GM18868 (cell line): ENCODE results near the gene PAPOLG.

Source experiments
- ATAC-seq: cut with Tn5 transposase; IDR thresholded peaks from one replicate; pipeline ENCODE4 v1.9.1; 2021; ENCODE audit warnings: mild to moderate bottlenecking, moderate library complexity; ENCODE audit not compliant: unreplicated experiment

PAPOLG gene

GRCh38 chr2:60756097-60757087 lies at the start of gene PAPOLG:
Gene PAPOLG, plus strand, starts transcription at chr2:60756268. Its CDS starts 211 bp downstream, at chr2:60756479.
- ATAC-seq: peak; percentile 98

DNA sequence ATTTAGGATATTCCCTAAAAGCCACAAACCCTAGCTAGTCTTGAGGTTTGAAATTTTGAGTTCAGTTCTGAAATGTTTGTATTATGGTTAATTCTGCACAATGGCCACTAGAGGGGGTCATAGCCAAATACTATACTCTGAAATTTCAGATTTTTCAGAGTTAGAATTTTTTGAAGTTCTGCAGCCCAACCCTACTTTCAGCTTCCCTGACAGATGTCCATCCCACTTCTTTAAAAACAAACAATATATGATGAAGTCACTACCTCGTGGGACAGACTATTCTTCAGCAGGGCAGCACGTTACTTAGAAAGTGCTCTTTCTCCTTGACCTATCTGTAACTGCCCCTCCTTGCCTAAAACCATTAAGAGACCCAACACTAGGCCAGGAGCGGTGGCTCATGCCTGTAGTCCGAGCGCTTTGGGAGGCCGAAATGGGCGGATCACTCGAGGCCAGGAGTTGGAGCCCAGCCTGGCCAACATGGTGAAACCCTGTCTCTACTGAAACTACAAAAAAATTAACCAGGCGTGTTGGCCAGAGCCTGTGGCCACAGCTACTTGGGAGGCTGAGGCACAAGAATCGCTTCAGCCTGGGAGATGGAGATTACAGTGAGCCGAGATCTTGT lies 48.2 kb upstream of the PAPOLG start:
- ATAC-seq: peak; percentile 48

DNA sequence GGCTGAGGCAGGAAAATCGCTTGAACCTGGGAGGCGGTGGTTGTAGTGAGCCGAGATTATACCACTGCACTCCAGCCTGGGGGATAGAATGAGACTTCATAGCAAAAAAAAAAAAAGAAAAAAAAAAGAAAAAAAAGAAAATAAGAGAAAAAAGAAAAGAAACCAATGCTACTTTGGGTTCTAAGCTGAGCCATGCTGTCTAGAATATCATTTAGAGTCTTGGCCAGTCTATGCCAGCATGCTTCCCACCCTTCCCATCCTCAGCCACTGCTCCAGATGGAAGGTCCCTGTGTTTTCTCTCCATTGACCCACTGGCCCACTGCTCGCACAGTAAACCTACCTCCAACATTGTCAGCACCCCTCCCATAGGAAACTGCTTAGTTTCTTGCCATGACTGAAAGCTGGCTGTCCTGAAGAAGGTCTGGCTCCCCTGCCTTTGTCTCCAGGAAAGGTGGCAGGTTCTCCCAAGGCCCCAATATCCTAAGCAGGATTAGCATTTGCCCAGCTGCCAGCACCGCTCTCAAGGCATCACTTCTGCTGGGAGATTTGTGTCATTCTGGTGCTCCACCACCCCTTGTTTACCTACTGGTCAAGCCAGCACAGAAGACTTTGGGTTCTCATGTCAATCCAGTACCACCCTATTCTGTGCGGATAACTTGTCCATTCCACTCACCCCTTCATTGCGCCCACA lies 47.3 kb upstream of the PAPOLG start:
- no peak for ATAC-seq

DNA sequence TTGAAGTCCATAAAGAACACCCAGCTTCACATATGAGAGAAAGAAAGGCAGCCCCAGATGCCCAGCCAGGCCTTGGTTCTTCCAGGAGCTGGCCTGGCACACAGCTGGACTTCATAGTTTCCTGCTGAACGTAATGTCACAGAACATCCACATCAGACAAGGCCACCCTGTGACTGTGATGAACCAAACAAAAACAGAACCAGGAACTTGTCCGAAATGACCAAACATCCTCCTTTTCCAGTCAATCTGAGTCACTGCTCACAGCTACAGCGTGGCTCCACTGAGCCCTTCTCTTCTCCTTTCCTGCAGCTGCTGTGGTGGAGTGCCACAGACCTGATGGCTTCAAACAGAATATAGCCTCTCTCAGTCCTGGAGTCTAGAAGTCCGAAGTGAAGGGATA lies 45.4 kb upstream of the PAPOLG start:
- ATAC-seq: no peak

DNA sequence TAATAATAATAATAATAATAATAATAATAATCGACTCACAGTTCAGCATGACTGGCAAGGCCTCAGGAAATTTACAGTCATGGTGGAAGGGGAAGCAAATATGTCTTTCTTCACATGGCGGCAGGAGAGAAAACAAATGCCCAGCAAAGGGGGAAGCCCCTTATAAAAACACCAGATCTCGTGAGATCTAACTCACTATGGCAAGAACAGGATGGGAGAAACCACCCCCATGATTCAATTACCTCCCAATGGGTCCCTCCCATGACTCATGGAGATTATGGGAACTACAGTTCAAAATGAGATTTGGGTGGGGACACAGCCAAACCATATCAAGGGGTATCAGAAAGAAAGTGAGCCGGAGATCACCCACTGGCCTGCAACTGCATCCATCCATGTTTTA lies 40.5 kb upstream of the PAPOLG start:
- ATAC-seq: no peak

- no peak for ATAC-seq
Measured at GRCh38 chr2:60717691-60718090, 38.4 kb upstream of the PAPOLG start.

- no peak for ATAC-seq
Measured at GRCh38 chr2:60719331-60719730, 36.7 kb upstream of the PAPOLG start.

- ATAC-seq: no peak
Measured at GRCh38 chr2:60725466-60725865, 30.6 kb upstream of the PAPOLG start.

GRCh38 chr2:60728855-60729254 lies 27.2 kb upstream of the PAPOLG start:
- no peak for ATAC-seq

DNA sequence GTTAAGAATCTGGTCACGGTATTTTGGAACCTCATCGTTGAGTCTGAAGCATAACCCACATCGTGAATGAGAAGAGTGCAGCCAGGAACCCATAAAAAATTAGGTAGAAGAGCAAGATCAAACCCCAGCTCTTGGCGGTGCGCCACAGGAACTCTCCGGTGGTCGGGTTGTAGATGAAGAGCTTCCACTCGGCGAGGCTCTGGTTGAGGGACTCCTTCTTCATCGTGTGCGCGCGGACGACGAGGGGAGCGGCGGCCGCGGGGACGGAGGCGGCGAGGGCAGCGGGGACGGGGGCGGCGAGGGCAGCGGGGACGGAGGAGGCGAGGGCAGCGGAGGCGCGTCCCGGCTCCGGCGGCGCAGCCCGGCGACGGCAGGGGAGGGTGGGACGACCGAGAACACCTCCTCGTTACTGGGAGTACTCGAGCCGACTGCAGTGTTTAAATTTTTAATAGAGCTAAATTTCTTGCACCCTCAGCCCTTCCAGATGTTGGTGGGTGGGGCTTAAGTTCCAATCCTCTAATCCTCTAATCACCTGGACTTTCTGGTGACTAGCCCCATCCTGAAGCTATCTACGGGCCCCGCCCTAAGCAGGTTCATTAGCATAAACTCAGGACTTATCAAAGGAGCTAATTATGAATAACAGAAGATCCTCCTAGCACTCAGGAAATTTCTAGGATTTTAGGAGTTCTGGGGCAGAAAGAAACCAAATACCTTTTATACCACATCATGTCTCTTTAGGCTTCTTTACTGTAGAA lies 20.4 kb upstream of the PAPOLG start:
- ATAC-seq: no peak

DNA sequence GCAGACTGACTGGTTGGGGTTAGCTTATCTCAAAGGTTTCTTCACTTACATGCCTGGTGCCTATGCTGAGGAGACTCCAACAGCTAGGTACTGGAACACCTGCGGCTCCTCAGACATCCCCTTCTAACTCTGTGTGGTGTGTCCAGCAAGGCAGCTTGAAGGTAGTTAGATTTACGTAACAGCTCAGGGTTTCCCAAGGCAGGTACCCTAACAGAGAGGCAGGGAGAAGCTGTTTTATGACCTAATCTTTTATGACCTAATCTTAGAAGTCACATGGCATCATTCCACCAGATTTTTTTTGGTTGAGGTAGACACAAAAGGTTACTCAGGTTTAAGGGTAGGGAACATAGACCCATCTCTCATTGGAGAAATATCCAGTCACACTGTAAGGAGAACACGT lies 17.4 kb upstream of the PAPOLG start:
- ATAC-seq: no peak

GRCh38 chr2:60739156-60739555 lies 16.9 kb upstream of the PAPOLG start:
- no peak for ATAC-seq

- no peak for ATAC-seq
Measured at GRCh38 chr2:60741576-60741975, 14.5 kb upstream of the PAPOLG start.

- no peak for ATAC-seq
Measured at GRCh38 chr2:60742419-60742818, 13.6 kb upstream of the PAPOLG start.

DNA sequence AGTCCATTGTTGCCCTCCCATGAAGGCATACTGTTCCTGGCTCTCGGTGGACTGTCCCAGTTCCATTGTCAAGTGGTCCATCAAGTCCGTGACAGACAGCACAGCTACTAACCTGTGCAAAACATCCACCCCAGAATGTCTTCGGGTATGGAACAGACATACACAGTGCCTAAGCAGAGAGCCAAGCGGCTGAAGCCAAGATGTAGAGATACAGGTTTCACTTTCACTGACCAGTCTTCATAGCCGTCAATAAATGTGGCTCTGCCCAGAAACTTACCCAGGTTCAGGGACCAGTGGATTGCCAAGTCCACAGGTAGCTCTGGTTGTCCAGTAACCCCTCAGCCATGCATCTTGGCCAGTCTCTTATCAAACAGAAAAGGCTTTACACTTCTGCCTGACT lies 10.7 kb upstream of the PAPOLG start:
- no peak for ATAC-seq

DNA sequence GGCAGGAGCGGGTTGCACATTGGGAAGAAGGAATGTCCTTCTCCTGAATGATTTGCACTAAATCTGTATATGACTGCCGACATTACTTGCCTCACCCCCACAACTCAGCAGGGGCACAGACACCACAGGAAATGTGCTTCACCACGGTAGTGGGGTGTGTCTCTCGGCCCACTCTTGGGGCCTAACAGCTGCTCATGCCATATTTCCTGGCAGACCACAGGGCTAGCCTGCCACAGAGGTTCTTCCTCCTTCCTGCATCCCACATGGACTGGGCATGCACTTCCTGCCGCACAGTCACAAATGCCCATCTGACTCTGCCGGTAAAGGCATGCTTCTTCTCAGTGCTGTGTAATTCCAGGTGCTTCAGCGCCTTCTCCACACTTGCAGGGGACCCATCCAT lies 10.3 kb upstream of the PAPOLG start:
- no peak for ATAC-seq

DNA sequence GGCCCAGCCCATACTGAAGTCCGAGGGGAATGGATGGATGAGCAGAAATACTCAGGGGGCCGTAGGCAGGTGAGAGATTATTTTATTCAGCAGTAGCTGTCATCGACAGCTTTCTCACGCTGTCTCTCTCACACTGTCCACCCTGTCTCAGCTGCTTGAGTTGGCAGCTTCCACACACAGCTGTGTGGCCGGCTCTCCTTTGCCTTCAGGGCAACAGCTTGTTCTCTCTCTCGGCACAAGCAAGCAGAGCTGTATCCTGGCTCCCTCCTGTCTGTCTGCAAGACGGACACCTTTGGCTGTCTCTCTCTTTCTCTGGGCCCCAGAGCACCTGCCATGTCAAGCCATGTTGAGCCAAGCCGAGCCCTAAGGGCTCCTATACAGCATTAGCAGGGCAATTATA lies 9.8 kb upstream of the PAPOLG start:
- no peak for ATAC-seq

DNA sequence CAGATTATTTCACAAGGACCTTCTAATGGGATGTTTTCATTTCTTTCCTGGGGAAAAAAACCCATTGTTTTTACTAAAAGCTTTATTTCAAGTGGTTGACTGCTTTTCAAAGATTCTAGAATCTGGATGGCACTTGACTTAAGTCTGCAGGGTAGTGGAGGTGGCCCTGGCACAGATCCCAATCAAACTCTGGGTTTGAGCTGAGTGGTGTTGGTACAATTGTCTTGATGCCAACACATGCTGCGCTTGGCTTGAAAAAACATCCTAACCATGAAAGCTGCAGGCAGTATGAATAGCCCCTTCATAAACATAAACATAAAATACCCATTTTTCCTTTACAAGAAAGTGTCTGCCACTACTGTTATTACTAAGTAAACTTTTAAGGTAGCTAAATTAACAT lies 3.6 kb downstream of the PAPOLG start:
- ATAC-seq: no peak

DNA sequence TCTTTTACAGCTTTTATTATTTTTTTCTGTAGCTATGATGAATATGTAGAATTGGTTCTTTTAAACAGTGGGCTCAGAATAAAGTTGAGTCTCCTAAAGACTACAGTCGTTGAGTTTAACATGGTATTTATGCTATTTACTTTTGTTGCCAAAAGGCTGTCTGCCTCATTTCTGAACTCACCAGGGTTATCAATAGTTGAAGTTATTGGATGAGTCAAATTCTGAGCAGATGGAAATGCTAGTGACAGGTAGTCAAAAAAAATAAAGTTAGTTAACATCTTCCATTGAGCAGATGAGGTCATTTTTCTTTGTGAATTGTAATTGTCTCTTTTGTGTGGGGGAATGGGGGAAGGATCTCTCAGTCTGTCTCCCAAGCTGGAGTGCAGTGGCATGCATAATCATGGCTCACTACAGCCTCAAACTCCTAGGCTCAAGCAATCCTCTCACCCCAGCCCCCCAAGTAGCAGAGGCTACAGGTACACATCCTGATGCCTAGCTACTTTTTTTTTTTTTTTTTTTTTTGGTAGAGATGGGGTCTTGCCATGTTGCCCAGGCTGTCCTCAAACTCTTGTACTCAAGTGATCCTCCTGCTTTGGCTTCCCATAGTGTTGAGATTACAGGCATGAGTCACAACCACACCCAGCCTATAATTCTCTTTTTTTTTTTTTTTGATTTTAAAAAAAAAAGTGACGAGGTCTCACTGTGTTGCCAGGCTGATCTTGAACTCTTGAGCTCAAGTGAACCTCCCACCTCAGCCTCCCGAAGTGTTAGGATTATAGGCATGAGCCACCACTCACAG lies 8.9 kb downstream of the PAPOLG start:
- no peak for ATAC-seq

- no peak for ATAC-seq
Measured at GRCh38 chr2:60766283-60766682, 10.2 kb downstream of the PAPOLG start.
